ENCODE results near the gene EPHA6.
A peak's percentile ranks its signal among the peaks of the same experiment; 100 is the strongest.

EPHA6 gene

GRCh38 chr3:97689962-97690361 is 875.6 kb downstream of the EPHA6 start:
- no peak for DNase-seq (ENCODE audit: low read depth in 2 of 2, low spot score in 1 of 2)

- no peak for DNase-seq (ENCODE audit: low read depth in 2 of 2, low spot score in 1 of 2)
These were observed 877.0 kb downstream of the EPHA6 start for GRCh38 chr3:97691354-97691753.

- DNase-seq (ENCODE audit: low read depth in 2 of 2, low spot score in 1 of 2), result no peak
These were observed 878.0 kb downstream of the EPHA6 start for GRCh38 chr3:97692389-97692788.

GRCh38 chr3:97692831-97693230 is 878.4 kb downstream of the EPHA6 start:
- no peak for DNase-seq (ENCODE audit: low read depth in 2 of 2, low spot score in 1 of 2)

GRCh38 chr3:97694876-97695275 is 880.5 kb downstream of the EPHA6 start:
- no peak for DNase-seq (ENCODE audit: low read depth in 2 of 2, low spot score in 1 of 2)

- DNase-seq (ENCODE audit: low read depth in 2 of 2, low spot score in 1 of 2), result no peak
These were observed 884.3 kb downstream of the EPHA6 start for GRCh38 chr3:97698691-97699090.

- no peak for DNase-seq (ENCODE audit: low read depth in 2 of 2, low spot score in 1 of 2)
These were observed 885.5 kb downstream of the EPHA6 start for GRCh38 chr3:97699889-97700288.

GRCh38 chr3:97705764-97706163 is 891.4 kb downstream of the EPHA6 start:
- no peak for DNase-seq (ENCODE audit: low read depth in 2 of 2, low spot score in 1 of 2)

- DNase-seq (ENCODE audit: low read depth in 2 of 2, low spot score in 1 of 2), result no peak
These were observed 891.8 kb downstream of the EPHA6 start for GRCh38 chr3:97706226-97706625.

- DNase-seq (ENCODE audit: low read depth in 2 of 2, low spot score in 1 of 2), result no peak
These were observed 897.3 kb downstream of the EPHA6 start for GRCh38 chr3:97711654-97712053.

GRCh38 chr3:97712919-97713318 is 898.5 kb downstream of the EPHA6 start:
- DNase-seq (ENCODE audit: low read depth in 2 of 2, low spot score in 1 of 2), result no peak

GRCh38 chr3:97713634-97714033 is 899.2 kb downstream of the EPHA6 start:
- no peak for DNase-seq (ENCODE audit: low read depth in 2 of 2, low spot score in 1 of 2)

- peak; percentile 18 to 38 for DNase-seq (ENCODE audit: low read depth in 2 of 2, low spot score in 1 of 2)
These were observed 904.9 kb downstream of the EPHA6 start for GRCh38 chr3:97719156-97719821.

- DNase-seq (ENCODE audit: low read depth in 2 of 2, low spot score in 1 of 2), result no peak
These were observed 906.0 kb downstream of the EPHA6 start for GRCh38 chr3:97720417-97720816.

- no peak for DNase-seq (ENCODE audit: low read depth in 2 of 2, low spot score in 1 of 2)
These were observed 907.1 kb downstream of the EPHA6 start for GRCh38 chr3:97721446-97721845.

- DNase-seq (ENCODE audit: low read depth in 2 of 2, low spot score in 1 of 2), result no peak
These were observed 922.5 kb downstream of the EPHA6 start for GRCh38 chr3:97736928-97737327.

- DNase-seq (ENCODE audit: low read depth in 2 of 2, low spot score in 1 of 2), result no peak
These were observed 924.4 kb downstream of the EPHA6 start for GRCh38 chr3:97738761-97739160.

- DNase-seq (ENCODE audit: low read depth in 2 of 2, low spot score in 1 of 2), result no peak
These were observed 927.6 kb downstream of the EPHA6 start for GRCh38 chr3:97742036-97742435.

- no peak for DNase-seq (ENCODE audit: low read depth in 2 of 2, low spot score in 1 of 2)
These were observed 929.9 kb downstream of the EPHA6 start for GRCh38 chr3:97744289-97744688.

GRCh38 chr3:97763586-97764406 is 949.4 kb downstream of the EPHA6 start:
- no peak for DNase-seq (ENCODE audit: low read depth in 2 of 2, low spot score in 1 of 2)

- peak; percentile 35 to 40 for DNase-seq (ENCODE audit: low read depth in 2 of 2, low spot score in 1 of 2)
These were observed 950.2 kb downstream of the EPHA6 start, which contains the start of gene ARL6 for GRCh38 chr3:97764407-97765238. Gene ARL6, plus strand, starts transcription at chr3:97764758. Its CDS starts 3,350 bp downstream, at chr3:97768108.

GRCh38 chr3:97765336-97765735 is 950.9 kb downstream of the EPHA6 start:
- no peak for DNase-seq (ENCODE audit: low read depth in 2 of 2, low spot score in 1 of 2)
